Activated CD8-positive, alpha-beta T cell treated with anti-CD3 and anti-CD28 coated beads, Interleukin-2, amount 10 ng/mL, durations not matched to agents 7 days and 5 days (primary cell): ENCODE data around the gene AFAP1L1. TPM values are rescaled to one million over a fixed set of nuclear protein-coding genes. Genes with fewer than 3 reads are reported as not detected.
A peak's percentile ranks its signal among the peaks of the same experiment; 100 is the strongest.

Source experiments
- ATAC-seq: fragments of 150-1000 bp; cut with Tn5 transposase; one replicate; pipeline ENCODE4 v1.10.0; 2021; ENCODE audit warnings: moderate library complexity
- CTCF ChIA-PET: fragments of 350-600 bp; sonication (Branson Sonifier 250); formaldehyde crosslinking; loops from one replicate; lab custom pipeline; 2021; ENCODE audit warnings: antibody characterized with exemption; lab: Charles Lee
- POLR2A ChIA-PET: fragments of 350-600 bp; sonication (Branson Sonifier 250); formaldehyde crosslinking; loops from one replicate; lab custom pipeline; 2021; ENCODE audit warnings: antibody characterized with exemption; lab: Charles Lee
- DNase-seq: peaks from one replicate; pipeline ENCODE4 v3.0.0-alpha.2; 2020
- H3K27ac Mint-ChIP-seq: one replicate; pipeline ENCODE4 v1.8.0; 2021; ENCODE audit warnings: mild to moderate bottlenecking, mixed read lengths
- H3K27me3 Mint-ChIP-seq: one replicate; pipeline ENCODE4 v1.8.0; 2021; ENCODE audit warnings: low read depth, mixed read lengths
- H3K36me3 Mint-ChIP-seq: one replicate; pipeline ENCODE4 v1.8.0; 2021; ENCODE audit warnings: low read depth, mixed read lengths
- H3K4me1 Mint-ChIP-seq: one replicate; pipeline ENCODE4 v1.8.0; 2021; ENCODE audit warnings: low read depth, mixed read lengths
- H3K4me3 Mint-ChIP-seq: one replicate; pipeline ENCODE4 v1.8.0; 2021; ENCODE audit warnings: mild to moderate bottlenecking, mixed read lengths
- H3K9me3 Mint-ChIP-seq: one replicate; pipeline ENCODE4 v1.8.0; 2022; ENCODE audit warnings: mixed read lengths; ENCODE audit not compliant: insufficient read depth
- total RNA-seq, 2 experiments: library from RNA; stranded (reverse); gene quantifications; one replicate each; pipeline ENCODE4 v1.2.3, GENCODE V29; 2021

AFAP1L1 gene
- total RNA-seq, 2 experiments from 2014 or later: not detected

- H3K4me3 Mint-ChIP-seq: no peak overlapping the region
- DNase-seq (no peak), ATAC-seq (no peak)
- POLR2A ChIA-PET: interaction anchor here (1.9 to 3.1 kb wide), 2 partner anchors 21 kb away, joined by 4 to 15 read pairs; partner anchors contain the start of gene GRPEL2
- H3K36me3 Mint-ChIP-seq: peaks cover 33% of the 10 kb centered on the region
- H3K9me3 Mint-ChIP-seq: no peaks in the 10 kb centered on the region
- H3K27me3 Mint-ChIP-seq: no peaks in the 10 kb centered on the region
- H3K27ac Mint-ChIP-seq: no peak overlapping the region
- peaks cover 12% of the 10 kb centered on the region for H3K4me1 Mint-ChIP-seq
- CTCF ChIA-PET: interaction anchor here (1.6 to 5.2 kb wide), 10 partner anchors 9 to 200 kb away, joined by 6 to 81 read pairs (median 22); partner anchors contain the start of genes GRPEL2 and PCYOX1L
Measured at GRCh38 chr5:149366169-149366729, 94.6 kb downstream of the AFAP1L1 start.

GRCh38 chr5:149367249-149367971, 95.8 kb downstream of the AFAP1L1 start:
- H3K36me3 Mint-ChIP-seq: peaks cover 33% of the 10 kb centered on the region
- ChIA-PET POLR2A (interaction anchor here (1.2 to 3.1 kb wide), 2 partner anchors 9 to 22 kb away, joined by 3 to 15 read pairs; partner anchors contain the start of gene GRPEL2), CTCF (interaction anchor here (0.6 to 5.2 kb wide), 26 partner anchors 9 to 219 kb away, joined by 3 to 81 read pairs (median 9); partner anchors contain the start of genes CSNK1A1, GRPEL2, IL17B and PCYOX1L)
- DNase-seq (peak; percentile 70), ATAC-seq (peak; percentile 72)
- peaks cover 11% of the 10 kb centered on the region for H3K4me1 Mint-ChIP-seq
- H3K9me3 Mint-ChIP-seq: no peaks in the 10 kb centered on the region
- no peak overlapping the region for H3K4me3 Mint-ChIP-seq
- H3K27me3 Mint-ChIP-seq: no peaks in the 10 kb centered on the region
- peak overlapping the region; percentile 40 for H3K27ac Mint-ChIP-seq

GRCh38 chr5:149367972-149368645, 96.5 kb downstream of the AFAP1L1 start:
- peaks cover 7% of the 10 kb centered on the region for H3K4me1 Mint-ChIP-seq
- H3K27ac Mint-ChIP-seq: no peak overlapping the region
- peaks cover 33% of the 10 kb centered on the region for H3K36me3 Mint-ChIP-seq
- ATAC-seq (no peak), DNase-seq (no peak)
- no peak overlapping the region for H3K4me3 Mint-ChIP-seq
- no peaks in the 10 kb centered on the region for H3K27me3 Mint-ChIP-seq
- no peaks in the 10 kb centered on the region for H3K9me3 Mint-ChIP-seq
- ChIA-PET CTCF (interaction anchor here (0.6 to 5.2 kb wide), 29 partner anchors 8 to 219 kb away, joined by 3 to 81 read pairs (median 6); partner anchors contain the start of genes CSNK1A1, GRPEL2, IL17B and PCYOX1L), POLR2A (interaction anchor here (0.6 to 3.1 kb wide), 4 partner anchors 8 to 22 kb away, joined by 3 to 15 read pairs (median 3); partner anchors contain the start of genes GRPEL2 and PCYOX1L)

GRCh38 chr5:149370878-149371277, 99.2 kb downstream of the AFAP1L1 start:
- Mint-ChIP-seq H3K4me1 (peaks cover 7% of the 10 kb centered on the region), H3K27me3 (no peaks in the 10 kb centered on the region), H3K36me3 (peaks cover 21% of the 10 kb centered on the region), H3K4me3 (no peak overlapping the region), H3K27ac (no peak overlapping the region), H3K9me3 (no peaks in the 10 kb centered on the region)
- no peak for ATAC-seq
- POLR2A ChIA-PET: no interaction called here
- CTCF ChIA-PET: interaction anchor here (0.9 to 7.6 kb wide), 16 partner anchors 10 to 238 kb away, joined by 3 to 94 read pairs (median 5); partner anchors contain the start of genes GRPEL2 and PCYOX1L
- DNase-seq: no peak

GRCh38 chr5:149371296-149371962, 99.8 kb downstream of the AFAP1L1 start:
- ATAC-seq (peak; percentile 90), DNase-seq (peak; percentile 79)
- ChIA-PET CTCF (interaction anchor here (0.7 to 7.6 kb wide), 32 partner anchors 10 to 237 kb away, joined by 3 to 94 read pairs (median 4); partner anchors contain the start of genes GRPEL2 and PCYOX1L), POLR2A (no interaction called here)
- H3K4me1 Mint-ChIP-seq: peaks cover 7% of the 10 kb centered on the region
- H3K4me3 Mint-ChIP-seq: no peak overlapping the region
- H3K27me3 Mint-ChIP-seq: no peaks in the 10 kb centered on the region
- H3K9me3 Mint-ChIP-seq: no peaks in the 10 kb centered on the region
- H3K36me3 Mint-ChIP-seq: peaks cover 18% of the 10 kb centered on the region
- H3K27ac Mint-ChIP-seq: no peak overlapping the region

DNA sequence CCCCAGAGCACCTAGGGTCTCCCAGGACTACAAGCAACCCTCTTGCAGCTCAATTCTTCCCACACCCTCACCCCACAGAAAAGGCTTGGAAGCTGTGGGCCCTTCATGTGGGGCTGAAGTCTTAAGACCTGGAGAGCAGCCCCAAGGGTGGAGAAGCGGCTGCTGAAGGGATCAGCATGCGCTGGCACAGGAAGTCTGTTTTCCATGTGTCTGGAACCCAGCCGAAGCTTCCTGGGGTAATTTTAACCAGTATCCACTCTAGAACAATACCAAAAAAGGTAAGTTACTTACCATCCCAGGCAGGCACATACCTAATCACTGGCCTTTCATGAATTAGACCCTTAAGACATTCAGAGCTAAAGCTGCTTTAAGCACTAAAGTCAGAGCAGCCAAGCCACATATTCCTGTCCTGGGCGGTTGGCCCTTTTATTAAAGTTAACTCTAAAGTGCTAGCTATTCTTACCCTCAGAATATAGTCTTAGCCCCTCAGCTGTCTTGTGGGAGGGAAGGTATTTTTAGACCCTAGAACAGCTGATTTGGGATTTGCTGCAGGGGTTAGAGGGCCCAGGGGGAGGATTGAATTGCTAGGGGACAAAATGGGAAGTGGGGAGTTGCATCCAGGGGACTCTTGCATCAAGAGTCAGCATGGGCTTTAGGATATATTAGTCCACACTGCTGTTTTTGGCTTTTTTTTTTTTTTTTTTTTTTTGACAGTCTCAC, 100.6 kb downstream of the AFAP1L1 start:
- DNase-seq (no peak), ATAC-seq (no peak)
- CTCF ChIA-PET: interaction anchor here (0.7 to 7.6 kb wide), 32 partner anchors 8 to 237 kb away, joined by 3 to 94 read pairs (median 4); partner anchors contain the start of gene PCYOX1L
- H3K27ac Mint-ChIP-seq: no peak overlapping the region
- H3K9me3 Mint-ChIP-seq: no peaks in the 10 kb centered on the region
- H3K4me3 Mint-ChIP-seq: no peak overlapping the region
- POLR2A ChIA-PET: no interaction called here
- H3K36me3 Mint-ChIP-seq: peaks cover 15% of the 10 kb centered on the region
- no peaks in the 10 kb centered on the region for H3K27me3 Mint-ChIP-seq
- peaks cover 4% of the 10 kb centered on the region for H3K4me1 Mint-ChIP-seq

DNA sequence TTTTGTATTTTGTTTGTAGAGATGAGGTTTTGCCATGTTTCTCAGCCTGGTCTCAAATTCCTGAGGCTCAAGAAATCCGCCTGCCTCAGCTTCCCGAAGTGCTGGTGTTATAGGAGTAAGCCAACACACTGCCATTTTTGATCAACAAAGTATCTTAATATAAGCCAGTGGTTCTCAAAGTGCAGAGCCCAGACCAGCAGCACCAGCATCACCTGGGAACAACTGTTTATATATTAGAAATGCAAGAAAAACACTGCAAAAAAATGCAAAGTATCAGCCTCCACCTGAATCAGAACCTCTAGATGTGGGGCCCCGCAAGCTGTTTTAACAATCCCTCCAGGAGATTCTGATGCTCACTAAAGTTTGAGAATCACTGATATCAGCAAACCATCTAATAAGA, 101.3 kb downstream of the AFAP1L1 start:
- ChIA-PET POLR2A (no interaction called here), CTCF (interaction anchor here (0.9 to 7.6 kb wide), 13 partner anchors 8 to 192 kb away, joined by 3 to 94 read pairs (median 5); partner anchors contain the start of gene PCYOX1L)
- Mint-ChIP-seq H3K4me3 (no peak overlapping the region), H3K27ac (no peak overlapping the region), H3K36me3 (peaks cover 10% of the 10 kb centered on the region), H3K27me3 (no peaks in the 10 kb centered on the region), H3K9me3 (no peaks in the 10 kb centered on the region), H3K4me1 (no peaks in the 10 kb centered on the region)
- DNase-seq (no peak), ATAC-seq (no peak)

DNA sequence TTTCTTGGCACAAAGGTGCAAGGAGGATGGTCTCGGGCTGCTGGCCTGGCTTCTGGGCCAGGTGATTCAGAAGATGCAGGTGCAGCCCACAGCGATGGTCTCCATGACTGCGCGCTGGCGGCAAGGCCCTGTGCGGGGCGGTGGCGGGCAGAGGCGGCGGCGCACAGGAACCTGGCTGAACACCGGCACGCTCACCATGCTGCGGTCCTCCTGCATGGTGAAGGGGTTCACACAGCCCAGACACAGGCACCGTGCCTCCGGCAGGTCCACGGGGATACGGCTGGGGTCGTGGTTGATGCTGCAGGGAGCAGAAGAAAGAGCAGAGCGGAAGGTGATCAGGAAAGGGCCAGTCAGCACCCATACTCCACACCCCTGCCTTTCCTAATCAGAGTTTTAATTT, 102.6 kb downstream of the AFAP1L1 start:
- Mint-ChIP-seq H3K27ac (no peak overlapping the region), H3K9me3 (no peaks in the 10 kb centered on the region), H3K4me1 (no peaks in the 10 kb centered on the region), H3K36me3 (no peaks in the 10 kb centered on the region), H3K4me3 (no peak overlapping the region), H3K27me3 (no peaks in the 10 kb centered on the region)
- ATAC-seq (no peak), DNase-seq (no peak)
- ChIA-PET CTCF (interaction anchor here (0.9 to 7.6 kb wide), 4 partner anchors 10 to 57 kb away, joined by 3 to 94 read pairs (median 4); partner anchors contain the start of gene PCYOX1L), POLR2A (no interaction called here)

DNA sequence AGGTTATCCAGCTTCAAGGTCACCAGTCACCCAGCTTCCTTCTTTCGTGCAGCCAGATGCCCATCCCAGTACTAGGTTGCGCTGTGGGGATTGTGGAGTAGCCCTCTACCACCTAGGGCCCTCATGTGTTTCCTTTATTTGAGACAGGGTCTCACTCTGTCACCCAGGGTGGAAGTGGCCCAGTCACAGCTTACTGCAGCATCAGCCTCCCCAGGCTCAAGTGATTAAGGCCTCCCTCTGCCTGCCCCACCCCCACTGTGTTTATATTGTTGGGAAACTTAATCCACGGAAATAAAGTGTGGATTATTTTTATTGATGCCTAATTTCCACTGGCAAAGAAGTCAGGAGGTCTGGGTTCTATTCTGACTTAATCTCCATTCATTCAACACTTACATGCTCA, 103.1 kb downstream of the AFAP1L1 start:
- no peak for DNase-seq
- H3K4me1 Mint-ChIP-seq: no peaks in the 10 kb centered on the region
- H3K36me3 Mint-ChIP-seq: no peaks in the 10 kb centered on the region
- POLR2A ChIA-PET: no interaction called here
- CTCF ChIA-PET: interaction anchor here (1.2 to 7.6 kb wide), 4 partner anchors 8 to 57 kb away, joined by 4 to 94 read pairs (median 9); partner anchors contain the start of gene PCYOX1L
- no peak overlapping the region for H3K27ac Mint-ChIP-seq
- no peak overlapping the region for H3K4me3 Mint-ChIP-seq
- no peaks in the 10 kb centered on the region for H3K9me3 Mint-ChIP-seq
- no peaks in the 10 kb centered on the region for H3K27me3 Mint-ChIP-seq
- no peak for ATAC-seq

- ChIA-PET POLR2A (no interaction called here), CTCF (interaction anchor here (1.1 to 7.6 kb wide), 4 partner anchors 9 to 58 kb away, joined by 3 to 94 read pairs (median 8); no protein-coding TSS in a partner anchor)
- Mint-ChIP-seq H3K9me3 (no peaks in the 10 kb centered on the region), H3K4me1 (no peaks in the 10 kb centered on the region), H3K4me3 (no peak overlapping the region), H3K27me3 (no peaks in the 10 kb centered on the region), H3K27ac (no peak overlapping the region), H3K36me3 (no peaks in the 10 kb centered on the region)
- ATAC-seq: no peak
- DNase-seq: no peak
Measured at GRCh38 chr5:149375434-149375833, 103.8 kb downstream of the AFAP1L1 start.
